GM23338 (cell line): ENCODE results near the gene KCMF1. TPM values are rescaled to one million over a fixed set of nuclear protein-coding genes. Genes with fewer than 3 reads are reported as not detected.

Experiments used
- ATAC-seq: fragments of 200-7000 bp; cut with Tn5 transposase; 3 replicates; pipeline ENCODE4 v1.9.1; 2020
- DNase-seq: peaks from one replicate; pipeline ENCODE4 v3.0.0-alpha.2; 2015; ENCODE audit warnings: low spot score
- H2AFZ ChIP-seq: fragments of 200-600 bp; sonication (generic); 2 replicates; pipeline ENCODE4 v1.8.0; 2016; ENCODE audit warnings: antibody characterized with exemption, mild to moderate bottlenecking, moderate library complexity
- H3F3A ChIP-seq: fragments of 200-600 bp; sonication (generic); replicated peaks from 2 replicates; pipeline ENCODE4 v1.8.0; 2017; ENCODE audit warnings: antibody characterized with exemption, mixed run types, low read depth
- H3K27ac ChIP-seq: fragments of 200-600 bp; sonication (generic); 2 replicates; pipeline ENCODE4 v1.6.1; 2016; ENCODE audit warnings: low read depth
- H3K27me3 ChIP-seq: fragments of 200-600 bp; sonication (generic); 2 replicates; pipeline ENCODE4 v1.8.0; 2016; ENCODE audit warnings: mild to moderate bottlenecking, mixed run types, moderate library complexity; ENCODE audit not compliant: insufficient read depth
- H3K36me3 ChIP-seq: fragments of 200-600 bp; sonication (generic); 2 replicates; pipeline ENCODE4 v1.8.0; 2016; ENCODE audit warnings: mild to moderate bottlenecking; ENCODE audit not compliant: insufficient read depth
- H3K4me1 ChIP-seq: fragments of 200-600 bp; sonication (generic); 2 replicates; pipeline ENCODE4 v1.8.0; 2016; ENCODE audit warnings: mild to moderate bottlenecking, moderate library complexity; ENCODE audit not compliant: insufficient read depth
- H3K4me2 ChIP-seq: fragments of 200-600 bp; sonication (generic); 2 replicates; pipeline ENCODE4 v1.7.1; 2017; ENCODE audit warnings: mixed run types
- H3K4me3 ChIP-seq: fragments of 200-600 bp; sonication (generic); 2 replicates; pipeline ENCODE4 v1.6.1; 2016; ENCODE audit warnings: mixed run types
- H3K79me2 ChIP-seq: fragments of 200-600 bp; sonication (generic); replicated peaks from 2 replicates; pipeline ENCODE4 v1.8.0; 2017; ENCODE audit warnings: mild to moderate bottlenecking; ENCODE audit not compliant: insufficient read depth
- H3K9me2 ChIP-seq: fragments of 200-600 bp; sonication (generic); 2 replicates; pipeline ENCODE4 v1.8.0; 2017; ENCODE audit not compliant: insufficient read depth
- H4K20me1 ChIP-seq: fragments of 200-600 bp; sonication (generic); replicated peaks from 2 replicates; pipeline ENCODE4 v1.8.0; 2017; ENCODE audit warnings: mild to moderate bottlenecking; ENCODE audit not compliant: insufficient read depth
- H3K27ac Mint-ChIP-seq: 2 replicates; pipeline ENCODE4 v1.8.0; 2020; ENCODE audit warnings: inconsistent platforms, mild to moderate bottlenecking, moderate library complexity, mixed read lengths
- H3K27me3 Mint-ChIP-seq: 3 replicates; pipeline ENCODE4 v1.8.0; 2022; ENCODE audit warnings: low read depth, mild to moderate bottlenecking, moderate library complexity, mixed read lengths, inconsistent platforms; ENCODE audit not compliant: insufficient read depth, poor library complexity
- H3K36me3 Mint-ChIP-seq: 3 replicates; pipeline ENCODE4 v1.8.0; 2021; ENCODE audit warnings: low read depth, mild to moderate bottlenecking, inconsistent platforms, moderate library complexity, mixed read lengths
- H3K4me1 Mint-ChIP-seq: 3 replicates; pipeline ENCODE4 v1.8.0; 2020; ENCODE audit warnings: mild to moderate bottlenecking, inconsistent platforms, mixed read lengths
- H3K4me3 Mint-ChIP-seq: 3 replicates; pipeline ENCODE4 v1.8.0; 2021; ENCODE audit warnings: moderate library complexity, mild to moderate bottlenecking, inconsistent platforms, mixed read lengths
- H3K9me3 Mint-ChIP-seq: 3 replicates; pipeline ENCODE4 v1.8.0; 2020; ENCODE audit warnings: moderate library complexity, mild to moderate bottlenecking, inconsistent platforms, mixed read lengths
- CREB1 ChIP-seq: fragments of 250-450 bp; sonication (Bioruptor Pico); IDR thresholded peaks from 2 replicates; pipeline ENCODE4 v1.5.0; 2020; ENCODE audit warnings: low read depth, mild to moderate bottlenecking, moderate library complexity
- CTCF ChIP-seq, 2 experiments: fragments of 200-600 bp in 1 of 2; sonication (generic) in 1 of 2; conservative IDR thresholded peaks; 2 replicates each; pipeline versions ENCODE4 v1.5.1 to v1.6.1; 2016 to 2017; ENCODE audit warnings: antibody characterized with exemption in 2 of 2, low read depth in 2 of 2, mild to moderate bottlenecking in 2 of 2, moderate library complexity in 1 of 2
- ETS1 ChIP-seq: IDR thresholded peaks from 2 replicates; pipeline ENCODE4 v1.6.1; 2016; ENCODE audit warnings: antibody characterized with exemption
- EZH2 ChIP-seq: fragments of 200-600 bp; sonication (generic); IDR thresholded peaks from one replicate; pipeline ENCODE4 v1.8.0; 2017; ENCODE audit warnings: antibody characterized with exemption, mild to moderate bottlenecking, low read depth; ENCODE audit not compliant: unreplicated experiment
- EZH2phosphoT487 ChIP-seq: fragments of 200-600 bp; sonication (generic); IDR thresholded peaks from one replicate; pipeline ENCODE4 v1.8.1; 2018; ENCODE audit warnings: antibody characterized with exemption; ENCODE audit not compliant: unreplicated experiment
- JUNB ChIP-seq: IDR thresholded peaks from one replicate; pipeline ENCODE4 v1.6.1; 2016; ENCODE audit warnings: antibody characterized with exemption; ENCODE audit not compliant: unreplicated experiment
- NANOG ChIP-seq: IDR thresholded peaks from 2 replicates; pipeline ENCODE4 v1.6.1; 2016; ENCODE audit warnings: antibody characterized with exemption, borderline replicate concordance
- POLR2AphosphoS5 ChIP-seq: IDR thresholded peaks from 2 replicates; pipeline ENCODE4 v1.6.1; 2016; ENCODE audit warnings: antibody characterized with exemption, low read depth
- REST ChIP-seq: IDR thresholded peaks from one replicate; pipeline ENCODE4 v1.6.1; 2018; ENCODE audit warnings: antibody characterized with exemption; ENCODE audit not compliant: unreplicated experiment
- STAT1 ChIP-seq: IDR thresholded peaks from one replicate; pipeline ENCODE4 v1.6.1; 2016; ENCODE audit warnings: antibody characterized with exemption; ENCODE audit not compliant: unreplicated experiment
- ZNF114 ChIP-seq: fragments of 250-450 bp; sonication (Bioruptor Pico); IDR thresholded peaks from 2 replicates; pipeline ENCODE4 v1.5.0; 2020; ENCODE audit warnings: mild to moderate bottlenecking, moderate library complexity
- ZNF331 ChIP-seq: fragments of 250-450 bp; sonication (Bioruptor Pico); IDR thresholded peaks from 2 replicates; pipeline ENCODE4 v1.5.0; 2020; ENCODE audit warnings: low read depth, mild to moderate bottlenecking, moderate library complexity
- ZNF462 ChIP-seq: fragments of 250-450 bp; sonication (Bioruptor Pico); IDR thresholded peaks from 2 replicates; pipeline ENCODE4 v1.5.0; 2020; ENCODE audit warnings: mild to moderate bottlenecking, moderate library complexity
- polyA plus RNA-seq: library from polyadenylated mRNA; unstranded; fragments of >200 nt; fragmentation: Nextera tagmentation; extraction: Ambion mirVana; gene quantifications from 2 replicates; pipeline ENCODE4 v1.2.1, GENCODE V29; 2016
- total RNA-seq: library from RNA; depleted of rRNA; stranded (reverse); fragments of >200 nt; shearing (Covaris generic); gene quantifications from 2 replicates; pipeline ENCODE4 v1.2.3, GENCODE V29; 2014

Gene KCMF1
- total and polyA plus RNA-seq, 2 experiments from 2014 or later, result 29.3 to 120 TPM

- peak overlapping the region; percentile 52; the same call in 1 of the 2 replicates for H2AFZ ChIP-seq
- no peak for DNase-seq
- H3K79me2 ChIP-seq, result no peaks in the 10 kb centered on the region
- no peak overlapping the region for H3K4me3 ChIP-seq
- H3K9me2 ChIP-seq, result peaks cover 5% of the 10 kb centered on the region; the same call in 1 of the 2 replicates
- H3K4me1 Mint-ChIP-seq, result peaks cover 4% of the 10 kb centered on the region; the same call in 2 of the 3 replicates
- H3K4me2 ChIP-seq, result no peak overlapping the region
- H3K4me3 Mint-ChIP-seq, result no peak overlapping the region
- 0 out of 2 replicates have a peak, but pooled peaks cover 6% of the 10 kb centered on the region for H3F3A ChIP-seq
- no peaks in the 10 kb centered on the region for H3K27me3 ChIP-seq
- peaks cover 2% of the 10 kb centered on the region for H3K27me3 Mint-ChIP-seq
- H4K20me1 ChIP-seq, result no peaks in the 10 kb centered on the region
- no peak overlapping the region for H3K27ac Mint-ChIP-seq
- H3K36me3 ChIP-seq, result no peaks in the 10 kb centered on the region
- peaks cover 4% of the 10 kb centered on the region; the same call in 1 of the 2 replicates for H3K4me1 ChIP-seq
- H3K36me3 Mint-ChIP-seq, result peaks cover 9% of the 10 kb centered on the region; the same call in 2 of the 3 replicates
- no peak overlapping the region for H3K27ac ChIP-seq
- H3K9me3 Mint-ChIP-seq, result peaks cover 14% of the 10 kb centered on the region; the same call in 2 of the 3 replicates
- ATAC-seq, result no peak
- no peak for TF ChIP-seq EZH2phosphoT487
- TF ChIP-seq JUNB, result no peak
- TF ChIP-seq POLR2AphosphoS5, result no peak
- no peak for TF ChIP-seq ZNF331 (CRISPR knock-in tag)
- no peak for TF ChIP-seq STAT1
- TF ChIP-seq CTCF (conservative IDR thresholded peaks at IDR 0.05; ENCODE audit: low read depth in 2 of 2), result no peak
- no peak for TF ChIP-seq EZH2
- TF ChIP-seq ETS1, result no peak
- TF ChIP-seq REST, result no peak
- no peak for TF ChIP-seq NANOG
- no peak for TF ChIP-seq CREB1 (CRISPR knock-in tag)
- TF ChIP-seq ZNF114 (CRISPR knock-in tag), result no peak
- no peak for TF ChIP-seq ZNF462
These were observed 112.1 kb downstream of the KCMF1 start for GRCh38 chr2:85083092-85083491.
